Activated T-cell treated with anti-CD3 and anti-CD28 coated beads for 1 hour (primary cell): ENCODE results near the gene LEFTY1.
A peak's percentile ranks its signal among the peaks of the same experiment; 100 is the strongest.
"Not testable (repeated sequence)": the region's sequence is repeated elsewhere in the genome, so short reads cannot be mapped to it uniquely, and the experiment has no call there.

Experiments used
- DNase-seq: peaks from one replicate; pipeline ENCODE4 v3.0.0-alpha.2; 2020; ENCODE audit warnings: low read depth

The LEFTY1 gene

DNA sequence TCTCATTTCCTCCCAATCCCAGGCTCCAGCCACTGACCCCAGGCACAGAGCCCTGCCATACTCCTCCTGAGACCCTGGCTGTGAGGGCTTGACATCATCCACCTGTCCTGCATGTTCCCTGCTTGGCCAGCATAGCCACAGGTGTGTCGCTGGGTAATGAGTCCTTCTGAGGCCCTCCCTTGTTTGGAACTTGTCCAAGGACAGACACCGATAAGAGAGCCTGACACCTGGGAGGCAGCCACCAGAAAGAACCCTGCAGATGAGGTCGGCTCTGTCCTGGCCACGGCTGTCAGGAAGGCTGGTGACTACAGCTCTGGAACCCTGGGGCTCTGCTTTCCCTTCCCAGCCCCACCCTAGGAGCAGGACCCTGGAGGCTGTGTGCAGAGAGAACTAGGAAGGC lies 41.3 kb downstream of the LEFTY1 start:
- no peak for DNase-seq

DNA sequence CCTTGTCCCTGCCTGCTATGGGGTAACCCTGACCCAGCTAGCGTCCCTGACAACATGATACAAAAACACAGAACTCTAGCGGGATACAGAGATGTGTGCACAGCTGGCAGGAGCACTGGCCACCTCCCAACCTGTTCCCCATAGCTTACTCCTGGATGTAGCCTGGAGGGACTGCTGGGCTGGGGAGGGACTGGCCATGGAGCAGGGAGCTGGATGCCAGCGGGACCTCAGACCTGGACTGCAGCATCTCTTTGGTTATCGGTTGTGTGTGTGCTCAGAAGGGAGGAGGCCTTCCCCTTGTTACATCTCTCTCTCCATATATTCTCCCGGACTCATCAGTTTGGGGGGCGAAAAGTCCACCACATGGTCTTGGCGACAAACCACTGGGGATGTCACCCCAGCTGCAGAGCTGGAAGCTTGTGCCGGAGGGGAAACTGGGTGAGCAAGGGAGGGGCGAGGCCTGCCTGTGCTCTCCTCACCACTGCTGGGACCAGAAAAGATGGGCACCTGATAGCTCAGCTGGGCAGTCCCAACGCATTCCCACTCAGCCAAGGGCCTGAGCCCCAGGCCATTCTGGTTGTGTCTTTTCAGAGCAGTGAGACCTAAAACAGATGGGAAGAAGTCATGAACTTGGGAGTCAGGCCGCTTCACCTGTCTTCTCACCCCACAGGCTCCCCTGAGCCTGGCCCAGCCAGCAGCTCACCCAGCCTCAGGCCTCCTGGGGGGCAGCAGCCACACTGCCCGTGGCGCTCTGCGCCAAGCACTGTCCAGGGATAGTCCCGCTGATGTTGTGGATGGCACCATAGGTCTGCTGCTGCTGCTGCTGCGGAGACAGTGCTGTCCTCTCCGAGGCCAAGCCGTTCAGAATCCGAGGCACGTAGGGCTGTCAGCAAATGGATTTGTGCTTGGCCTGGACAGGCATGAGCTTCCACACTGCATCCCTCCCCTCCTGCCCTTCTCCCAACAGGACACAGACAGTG lies 42.3 kb downstream of the LEFTY1 start:
- DNase-seq: no peak

- DNase-seq: peak; percentile 22
Measured at GRCh38 chr1:225845571-225846259, 43.2 kb downstream of the LEFTY1 start.

- no peak for DNase-seq
Measured at GRCh38 chr1:225845097-225845496, 43.8 kb downstream of the LEFTY1 start.

- DNase-seq: no peak
Measured at GRCh38 chr1:225844236-225845061, 44.5 kb downstream of the LEFTY1 start.

DNA sequence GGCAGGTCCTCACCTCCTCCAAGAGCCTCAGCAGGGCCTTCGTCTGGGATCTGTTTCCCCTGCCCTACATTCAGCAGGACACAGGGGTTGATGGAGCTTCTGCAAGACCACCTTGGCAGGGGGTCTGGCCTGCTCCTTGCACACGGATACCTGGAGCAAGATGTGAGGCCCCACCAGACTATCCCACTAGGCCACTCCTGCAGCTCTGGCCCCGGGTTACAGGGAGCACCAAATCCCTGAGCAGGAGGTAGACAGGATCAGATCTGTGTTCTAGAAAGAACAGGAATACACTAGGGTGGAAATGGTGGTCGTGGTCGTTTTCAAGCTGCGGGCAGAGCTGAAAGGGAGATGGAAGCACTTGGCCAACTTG lies 45.5 kb downstream of the LEFTY1 start:
- no peak for DNase-seq

DNA sequence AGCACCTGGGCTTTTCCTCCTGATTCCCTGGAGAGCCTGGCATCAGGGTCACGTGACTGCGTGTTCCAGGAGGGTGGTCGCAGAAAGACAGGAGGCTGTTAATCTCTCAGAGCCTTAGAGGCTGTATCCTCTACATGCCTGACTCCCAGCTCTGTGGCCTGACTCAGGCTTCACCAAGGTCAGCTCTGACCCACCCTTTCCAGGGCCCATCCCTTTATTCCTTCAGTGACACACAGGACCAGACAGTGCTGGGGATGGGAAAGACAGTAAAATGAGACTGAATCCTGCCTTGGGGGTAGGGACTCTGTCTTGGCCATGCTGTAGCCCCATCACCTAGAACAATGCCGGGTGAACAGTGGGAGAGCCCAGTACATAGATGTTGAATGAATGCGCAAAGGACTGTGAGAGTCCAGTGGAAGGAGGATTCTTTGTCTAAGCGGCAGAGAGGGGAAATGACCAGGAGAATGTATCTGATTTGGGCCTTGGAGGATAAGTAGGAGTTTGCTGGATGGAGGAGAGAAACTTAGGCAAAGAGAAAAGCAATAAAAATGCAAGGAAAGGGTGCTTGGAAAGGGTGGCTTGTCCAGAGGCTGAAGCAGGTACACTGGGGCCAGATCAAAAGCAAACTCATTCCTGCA lies 46.0 kb downstream of the LEFTY1 start:
- no peak for DNase-seq

GRCh38 chr1:225842074-225842473 lies 46.9 kb downstream of the LEFTY1 start:
- no peak for DNase-seq

DNA sequence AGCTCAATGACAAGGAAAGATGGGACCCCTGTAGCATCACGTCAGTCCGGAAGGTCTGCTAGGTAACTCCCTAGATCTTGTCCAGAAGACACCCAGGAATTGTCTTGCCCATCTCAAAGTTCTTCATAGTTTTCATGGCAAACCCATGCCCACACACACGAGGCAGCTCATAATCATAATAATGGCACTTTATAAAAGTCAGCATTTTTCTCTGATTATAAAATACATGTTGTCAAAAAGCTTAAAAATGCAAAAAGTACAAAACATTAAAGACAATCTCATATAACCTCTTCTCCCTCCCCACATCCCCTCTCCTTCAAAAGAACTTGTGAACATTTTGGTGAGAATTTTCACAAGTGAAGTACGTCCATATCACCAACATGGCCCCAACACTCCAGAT lies 48.2 kb downstream of the LEFTY1 start:
- DNase-seq: no peak

GRCh38 chr1:225840223-225840610 lies 48.7 kb downstream of the LEFTY1 start:
- DNase-seq: no peak

DNA sequence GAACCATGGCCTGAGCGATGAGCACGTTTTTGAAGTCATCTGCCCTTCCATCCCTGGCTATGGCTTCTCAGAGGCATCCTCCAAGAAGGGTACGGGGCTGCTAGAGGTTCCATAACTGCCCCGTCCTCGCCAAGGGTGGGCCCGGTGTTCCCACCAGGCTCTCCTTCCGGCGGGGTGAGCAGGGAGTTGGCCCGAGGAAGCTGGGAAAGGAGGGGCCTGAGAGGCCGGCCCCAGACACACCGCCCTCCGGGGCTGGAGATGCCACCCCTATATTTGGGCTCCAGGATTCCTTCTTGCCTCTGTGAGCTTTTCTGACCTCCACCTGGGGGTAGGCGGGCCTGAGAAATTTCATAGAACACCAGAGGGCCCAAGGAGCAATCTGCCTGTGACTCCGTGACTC lies 50.2 kb downstream of the LEFTY1 start:
- DNase-seq: no peak

- DNase-seq: not testable (repeated sequence)
Measured at GRCh38 chr1:225836296-225836695, 52.6 kb downstream of the LEFTY1 start.
